H1 (cell line): Measurements from ENCODE around the gene RMDN2. TPM values are rescaled to one million over a fixed set of nuclear protein-coding genes. Genes with fewer than 3 reads are reported as not detected.

Source experiments
- CHD7 ChIP-seq: fragments of 300-600 bp; sonication (generic); IDR thresholded peaks from 2 replicates; pipeline ENCODE4 v1.7.1; 2012; ENCODE audit warnings: low read length, moderate library complexity, mild to moderate bottlenecking, inconsistent platforms; ENCODE audit not compliant: insufficient replicate concordance
- JUN ChIP-seq: IDR thresholded peaks from 2 replicates; pipeline ENCODE4 v1.6.1; 2011; ENCODE audit warnings: low read depth, mild to moderate bottlenecking, improper control_type of control experiment, low read length
- KDM4A ChIP-seq: IDR thresholded peaks from one replicate; pipeline ENCODE4 v1.7.1; 2012; ENCODE audit warnings: low read depth, mild to moderate bottlenecking, moderate library complexity, low read length, inconsistent platforms; ENCODE audit not compliant: severe bottlenecking
- NANOG ChIP-seq: IDR thresholded peaks from 2 replicates; pipeline ENCODE4 v1.6.1; 2011; ENCODE audit warnings: low read length, low read depth, mild to moderate bottlenecking, inconsistent platforms; ENCODE audit not compliant: insufficient read depth, poor library complexity, severe bottlenecking
- NRF1 ChIP-seq: IDR thresholded peaks from 2 replicates; pipeline ENCODE4 v1.6.1; 2011; ENCODE audit warnings: mild to moderate bottlenecking, low read depth, low read length, improper control_type of control experiment
- PHF8 ChIP-seq: fragments of 200-600 bp; sonication (generic); conservative IDR thresholded peaks from 2 replicates; pipeline ENCODE4 v1.7.1; 2012; ENCODE audit warnings: low read depth, mild to moderate bottlenecking, inconsistent platforms, low read length, moderate library complexity
- SP4 ChIP-seq: IDR thresholded peaks from 2 replicates; pipeline ENCODE4 v1.6.1; 2012; ENCODE audit warnings: low read length, inconsistent platforms
- polyA plus RNA-seq, 7 experiments: library from polyadenylated mRNA; depleted of rRNA in 3 of 7; stranded (reverse) in 5 of 7; unstranded in 2 of 7; fragments of >200 nt in 5 of 7; fragments of 200-250 nt in 2 of 7; gene quantifications; 1 replicate in 5 of 7; 2 replicates in 1 of 7; 4 replicates in 1 of 7; pipeline versions ENCODE4 v1.2.1 to v1.2.3, GENCODE V29; 2011 to 2013; ENCODE audit warnings: missing spikeins in 2 of 7, mixed read lengths in 2 of 7
- total RNA-seq: library from RNA; stranded (reverse); fragmentation: NEBNext Ultra II Directional; extraction: Animal tissue kit (Norgen Biotek cat#: 25700); gene quantifications from 2 replicates; pipeline ENCODE4 v1.2.1, GENCODE V29; 2021

The RMDN2 gene
- total and polyA plus RNA-seq, 2 of the 8 experiments (the other 6 are each of a cell fraction or from before 2014, with no cell fraction given), result 0.53 to 3.0 TPM

- TF ChIP-seq CHD7 (no peak), JUN (no peak), NANOG (no peak), NRF1 (no peak), PHF8 (no peak), SP4 (no peak), KDM4A (no peak)
Observed at GRCh38 chr2:37885329-37885993, 39.6 kb upstream of the RMDN2 start (continued).
